Esophagus muscularis mucosa (tissue), 4 donors: Measurements from ENCODE around the gene MMS22L. TPM values are rescaled to one million over a fixed set of nuclear protein-coding genes. Genes with fewer than 3 reads are reported as not detected.

Source experiments
- DNase-seq: peaks from one replicate; pipeline ENCODE4 v3.0.0-alpha.2; 2017; ENCODE audit errors: extremely low spot score
- H3K27ac ChIP-seq, 4 donors: fragments of 200-600 bp; sonication (generic); replicated peaks in 1 of 4; 1 replicate in 3 of 4; 2 replicates in 1 of 4; pipeline ENCODE4 v1.5.1; 2016 to 2019; ENCODE audit warnings: mild to moderate bottlenecking in 1 of 4
- H3K27me3 ChIP-seq, 4 donors: fragments of 200-600 bp; sonication (generic); one replicate each; pipeline versions ENCODE4 v1.5.1 to v1.6.0; 2016 to 2019
- H3K36me3 ChIP-seq, 4 donors: fragments of 200-600 bp; sonication (generic); one replicate each; pipeline ENCODE4 v1.5.1; 2016 to 2019
- H3K4me1 ChIP-seq, 4 donors: fragments of 200-600 bp; sonication (generic); one replicate each; pipeline ENCODE4 v1.5.1; 2016 to 2019
- H3K4me3 ChIP-seq, 4 donors: fragments of 200-600 bp; sonication (generic); 1 replicate in 2 of 4; 2 replicates in 2 of 4; pipeline ENCODE4 v1.5.1; 2016 to 2019; ENCODE audit warnings: mild to moderate bottlenecking in 4 of 4, moderate library complexity in 1 of 4
- H3K9me3 ChIP-seq, 4 donors: fragments of 200-600 bp; sonication (generic); 1 replicate in 3 of 4; 2 replicates in 1 of 4; pipeline ENCODE4 v1.5.1; 2016 to 2019
- EP300 ChIP-seq: sonication (generic); formaldehyde crosslinking; IDR thresholded peaks from one replicate; pipeline ENCODE4 v1.6.1; 2017; ENCODE audit warnings: antibody characterized with exemption
- POLR2A ChIP-seq: fragments of 450-650 bp; IDR thresholded peaks from one replicate; pipeline ENCODE4 v1.6.1; 2017; ENCODE audit warnings: antibody characterized with exemption, moderate library complexity, mild to moderate bottlenecking, low read depth
- POLR2AphosphoS5 ChIP-seq, 2 donors: sonication (generic); formaldehyde crosslinking; IDR thresholded peaks; one replicate each; pipeline ENCODE4 v1.6.1; 2017; ENCODE audit warnings: antibody characterized with exemption in 2 of 2
- WGBS: methylation state at CpG from one replicate; pipeline ENCODE4 v1.1.5; 2018; 5-methylcytosine and 5-hydroxymethylcytosine counted together
- intact Hi-C: fragments of 100-400 bp; cut with DNase I; formaldehyde crosslinking; loops from one replicate; pipeline ENCODE4 v1.15.1; 2023
- total RNA-seq, 4 donors: library from RNA; depleted of rRNA; stranded (reverse); fragments of >200 nt; gene quantifications; one replicate each; pipeline versions ENCODE4 v1.1.0 to v1.2.1, GENCODE V29; 2016
- TF ChIP-seq, protein P1 (sequence below), 3 experiments: fragments of 200-600 bp in 2 of 3; fragments of 450-650 bp in 1 of 3; sonication (generic) in 2 of 3; IDR thresholded peaks; one replicate each; pipeline ENCODE4 v1.5.1; 2017 to 2019; ENCODE audit warnings: antibody characterized with exemption in 3 of 3, mild to moderate bottlenecking in 2 of 3, moderate library complexity in 1 of 3

MMS22L gene
- total RNA-seq, 4 donors from 2014 or later: 2.8 to 5.5 (median 4.0) TPM

GRCh38 chr6:97111243-97111642 is 171.8 kb downstream of the MMS22L start:
- Histone ChIP-seq H3K4me1 (no peaks in the 10 kb centered on the region), H3K4me3 (no peak overlapping the region), H3K36me3 (no peaks in the 10 kb centered on the region), H3K9me3 (peaks cover 0 to 11% (median 4%) of the 10 kb centered on the region in 4 donors), H3K27ac (no peak overlapping the region), H3K27me3 (no peaks in the 10 kb centered on the region)
- 96% methylated on average over 5 of the region's 8 CpGs for WGBS
- TF ChIP-seq POLR2A: no peak
- TF ChIP-seq EP300: no peak
- no peak for TF ChIP-seq POLR2AphosphoS5 (IDR thresholded peaks at IDR 0.05)
- TF ChIP-seq, protein P1, sequence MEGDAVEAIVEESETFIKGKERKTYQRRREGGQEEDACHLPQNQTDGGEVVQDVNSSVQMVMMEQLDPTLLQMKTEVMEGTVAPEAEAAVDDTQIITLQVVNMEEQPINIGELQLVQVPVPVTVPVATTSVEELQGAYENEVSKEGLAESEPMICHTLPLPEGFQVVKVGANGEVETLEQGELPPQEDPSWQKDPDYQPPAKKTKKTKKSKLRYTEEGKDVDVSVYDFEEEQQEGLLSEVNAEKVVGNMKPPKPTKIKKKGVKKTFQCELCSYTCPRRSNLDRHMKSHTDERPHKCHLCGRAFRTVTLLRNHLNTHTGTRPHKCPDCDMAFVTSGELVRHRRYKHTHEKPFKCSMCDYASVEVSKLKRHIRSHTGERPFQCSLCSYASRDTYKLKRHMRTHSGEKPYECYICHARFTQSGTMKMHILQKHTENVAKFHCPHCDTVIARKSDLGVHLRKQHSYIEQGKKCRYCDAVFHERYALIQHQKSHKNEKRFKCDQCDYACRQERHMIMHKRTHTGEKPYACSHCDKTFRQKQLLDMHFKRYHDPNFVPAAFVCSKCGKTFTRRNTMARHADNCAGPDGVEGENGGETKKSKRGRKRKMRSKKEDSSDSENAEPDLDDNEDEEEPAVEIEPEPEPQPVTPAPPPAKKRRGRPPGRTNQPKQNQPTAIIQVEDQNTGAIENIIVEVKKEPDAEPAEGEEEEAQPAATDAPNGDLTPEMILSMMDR (IDR thresholded peaks at IDR 0.05): no peak
- intact Hi-C loops: no loop called here
- DNase-seq: no peak

DNA sequence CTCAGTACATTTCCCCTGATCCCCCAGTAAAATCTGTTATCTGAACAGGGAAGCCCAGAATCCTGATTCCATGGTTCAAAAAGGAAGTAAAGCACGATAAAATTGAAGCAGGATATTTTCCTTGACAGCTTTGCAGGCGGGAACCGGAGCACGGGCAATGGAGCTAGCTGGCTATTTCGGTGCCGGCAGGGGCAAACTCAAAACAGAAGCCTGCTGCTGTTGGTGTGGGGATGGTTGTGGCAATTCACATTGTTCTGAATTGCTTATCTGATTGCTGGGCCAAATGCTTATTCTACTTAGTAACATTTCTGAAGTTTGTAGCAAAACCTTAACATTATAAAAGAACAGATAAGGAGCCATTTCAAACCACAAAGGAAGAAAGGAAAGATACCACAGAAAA is 172.4 kb downstream of the MMS22L start:
- Histone ChIP-seq H3K27me3 (no peaks in the 10 kb centered on the region), H3K4me3 (no peak overlapping the region), H3K36me3 (no peaks in the 10 kb centered on the region), H3K4me1 (no peaks in the 10 kb centered on the region), H3K27ac (no peak overlapping the region), H3K9me3 (peaks cover 0 to 11% (median 4%) of the 10 kb centered on the region in 4 donors)
- intact Hi-C loops: no loop called here
- TF ChIP-seq POLR2AphosphoS5 (IDR thresholded peaks at IDR 0.05) (no peak), POLR2A (no peak), EP300 (no peak)
- TF ChIP-seq, protein P1 (IDR thresholded peaks at IDR 0.05): no peak
- WGBS: 73% methylated on average over 6 of the region's 6 CpGs
- DNase-seq: no peak

- Histone ChIP-seq H3K27ac (no peak overlapping the region), H3K4me1 (no peaks in the 10 kb centered on the region), H3K36me3 (no peaks in the 10 kb centered on the region), H3K27me3 (no peaks in the 10 kb centered on the region), H3K4me3 (no peak overlapping the region), H3K9me3 (peaks cover 0 to 11% (median 4%) of the 10 kb centered on the region in 4 donors)
- 66% methylated on average over 5 of the region's 5 CpGs for WGBS
- TF ChIP-seq EP300 (no peak), POLR2A (no peak), POLR2AphosphoS5 (IDR thresholded peaks at IDR 0.05) (no peak)
- TF ChIP-seq, protein P1 (IDR thresholded peaks at IDR 0.05): no peak
- no peak for DNase-seq
- intact Hi-C loops: no loop called here
These were observed 172.9 kb downstream of the MMS22L start for GRCh38 chr6:97110149-97110548.

- H3K4me3 ChIP-seq: no peak overlapping the region
- H3K36me3 ChIP-seq: no peaks in the 10 kb centered on the region
- DNase-seq: no peak
- intact Hi-C loops: no loop called here
- 55% methylated on average over 4 of the region's 4 CpGs for WGBS
- TF ChIP-seq, protein P1 (IDR thresholded peaks at IDR 0.05): no peak
- TF ChIP-seq POLR2A (no peak), POLR2AphosphoS5 (IDR thresholded peaks at IDR 0.05) (no peak), EP300 (no peak)
- H3K4me1 ChIP-seq: no peaks in the 10 kb centered on the region
- peaks cover 0 to 11% (median 4%) of the 10 kb centered on the region in 4 donors for H3K9me3 ChIP-seq
- H3K27ac ChIP-seq: no peak overlapping the region
- no peaks in the 10 kb centered on the region for H3K27me3 ChIP-seq
These were observed 173.6 kb downstream of the MMS22L start for GRCh38 chr6:97109444-97109843.

DNA sequence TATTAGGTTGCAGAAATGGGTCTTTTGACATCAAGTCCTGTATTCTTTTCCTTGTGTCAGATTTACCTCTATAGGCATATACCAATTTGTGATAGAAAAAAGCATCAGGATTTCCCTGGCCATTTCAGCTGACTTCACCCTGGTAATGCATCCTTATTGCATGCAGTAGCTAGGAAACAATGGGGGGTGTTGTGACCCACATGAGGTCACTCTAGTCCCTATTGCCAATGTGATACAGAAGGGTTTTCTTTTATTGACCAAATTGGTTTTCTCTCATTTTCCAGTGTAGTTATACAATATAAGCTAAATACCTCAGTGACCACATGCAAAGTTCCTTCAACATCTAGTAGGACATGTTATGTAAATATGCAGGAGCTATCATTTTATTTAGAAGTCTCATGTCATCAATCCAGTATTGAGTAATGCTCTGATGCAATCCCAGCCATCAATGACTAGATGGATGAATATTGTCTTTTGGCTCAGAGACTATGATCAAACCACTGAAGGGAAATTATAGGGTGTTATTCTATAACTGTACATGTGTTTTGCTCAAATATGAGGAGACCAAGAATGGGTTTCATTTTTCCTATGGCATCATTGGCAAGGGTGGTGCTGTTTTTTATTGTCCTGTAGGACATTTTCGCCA is 180.7 kb downstream of the MMS22L start:
- intact Hi-C loops: no loop called here
- 97% methylated on average over 1 of the region's 1 CpG for WGBS
- Histone ChIP-seq H3K9me3 (no peaks in the 10 kb centered on the region), H3K4me1 (no peaks in the 10 kb centered on the region), H3K27ac (no peak overlapping the region), H3K4me3 (no peak overlapping the region), H3K36me3 (no peaks in the 10 kb centered on the region), H3K27me3 (no peaks in the 10 kb centered on the region)
- no peak for DNase-seq
- TF ChIP-seq POLR2AphosphoS5 (IDR thresholded peaks at IDR 0.05) (no peak), EP300 (no peak), POLR2A (no peak)
- TF ChIP-seq, protein P1 (IDR thresholded peaks at IDR 0.05): no peak
